Measurements from ENCODE around the gene ATP2A3. TPM values are rescaled to one million over a fixed set of nuclear protein-coding genes. Genes with fewer than 3 reads are reported as not detected.

ATP2A3 gene
- total RNA-seq, 1 experiment from 2014 or later, result 13.3 TPM

- H2BK5ac ChIP-seq (ENCODE audit: insufficient read length, low read length), result no peak overlapping the region
- no peak overlapping the region for H4K91ac ChIP-seq (ENCODE audit: insufficient read length, low read depth, low read length)
- no peak overlapping the region for H2BK20ac ChIP-seq (ENCODE audit: low read depth, low read length, poor library complexity, severe bottlenecking)
- H2BK12ac ChIP-seq (ENCODE audit: insufficient read length, low read depth, low read length), result no peak overlapping the region
- Mint-ChIP-seq H3K36me3 (ENCODE audit: insufficient read depth in 1 of 3, low read depth in 3 of 3) (peaks cover 2 to 9% (median 5%) of the 10 kb centered on the region in 3 experiments; a peak in 6 of 7 replicates), H3K4me1 (peaks cover 23 to 41% of the 10 kb centered on the region in 2 experiments), H3K9me3 (peaks cover 8 to 15% of the 10 kb centered on the region in 2 experiments), H3K4me3 (no peak overlapping the region), H3K27ac (no peak overlapping the region), H3K27me3 (ENCODE audit: low read depth) (peaks cover 3% of the 10 kb centered on the region; the same call in 1 of the 2 replicates)
- no peak overlapping the region for H3K9ac ChIP-seq (ENCODE audit: extremely low read depth, insufficient read length, low read length)
- H2BK15ac ChIP-seq (ENCODE audit: low read depth, low read length), result no peak overlapping the region
- H3K23ac ChIP-seq (ENCODE audit: insufficient read length, low read depth, low read length), result no peak overlapping the region
- no peak overlapping the region for H3K27ac ChIP-seq (ENCODE audit: insufficient read length, low read depth, low read length)
- H3K23me2 ChIP-seq (ENCODE audit: insufficient read length, low read depth, low read length, poor library complexity, severe bottlenecking), result no peaks in the 10 kb centered on the region
- no peak overlapping the region for H3K4ac ChIP-seq (ENCODE audit: low read depth, low read length)
- no peaks in the 10 kb centered on the region for H3K9me3 ChIP-seq (ENCODE audit: control insufficient read depth, low read depth, low read length)
- no peaks in the 10 kb centered on the region for H3K27me3 ChIP-seq (ENCODE audit: insufficient read depth, low read length)
- H3K18ac ChIP-seq (ENCODE audit: insufficient read length, low read depth, low read length), result no peak overlapping the region
- H4K20me1 ChIP-seq (ENCODE audit: control insufficient read depth, insufficient read depth, insufficient read length), result no peaks in the 10 kb centered on the region
- no peak for DNase-seq
- H2AK5ac ChIP-seq (ENCODE audit: insufficient read length, low read length), result no peak overlapping the region
- H3K79me2 ChIP-seq (ENCODE audit: insufficient read depth, low read length), result no peaks in the 10 kb centered on the region
- WGBS (ENCODE audit: extremely low coverage, insufficient read length, low lambda C conversion rate), result no CpG with 5 or more reads among the region's 4 CpGs
- no peak overlapping the region for H3T11ph ChIP-seq (ENCODE audit: low read length)
- no peak overlapping the region for H3K56ac ChIP-seq (ENCODE audit: insufficient read length, low read depth, low read length)
- no peak overlapping the region for H3K14ac ChIP-seq (ENCODE audit: insufficient read depth, low read length)
- no peak overlapping the region for H4K5ac ChIP-seq (ENCODE audit: insufficient read length, low read depth, low read length)
- H2AFZ ChIP-seq (ENCODE audit: low read length), result no peak overlapping the region
- H3K79me1 ChIP-seq (ENCODE audit: insufficient read depth, low read depth, low read length, poor library complexity, severe bottlenecking), result no peaks in the 10 kb centered on the region
- H3K4me1 ChIP-seq (ENCODE audit: insufficient read depth, low read length), result no peaks in the 10 kb centered on the region
- H4K8ac ChIP-seq (replicated peaks; ENCODE audit: insufficient read length, low read depth, low read length), result no peak overlapping the region
- no peak for TF ChIP-seq CTCF (conservative IDR thresholded peaks at IDR 0.05)
- H3K4me2 ChIP-seq (ENCODE audit: insufficient read depth, insufficient read length, low read length), result no peak overlapping the region
- H2BK120ac ChIP-seq (ENCODE audit: low read depth, low read length, poor library complexity, severe bottlenecking), result no peak overlapping the region
Measured at GRCh38 chr17:3979290-3979611, 15.0 kb upstream of the ATP2A3 start.

Data from H9 (cell line).